HG03457 (cell line): ENCODE results near the gene MDM2.
A peak's percentile ranks its signal among the peaks of the same experiment; 100 is the strongest.

ENCODE experiments used
- ATAC-seq: cut with Tn5 transposase; IDR thresholded peaks from one replicate; pipeline ENCODE4 v1.9.1; 2021; ENCODE audit warnings: moderate number of reproducible peaks; ENCODE audit not compliant: unreplicated experiment

MDM2 gene

DNA sequence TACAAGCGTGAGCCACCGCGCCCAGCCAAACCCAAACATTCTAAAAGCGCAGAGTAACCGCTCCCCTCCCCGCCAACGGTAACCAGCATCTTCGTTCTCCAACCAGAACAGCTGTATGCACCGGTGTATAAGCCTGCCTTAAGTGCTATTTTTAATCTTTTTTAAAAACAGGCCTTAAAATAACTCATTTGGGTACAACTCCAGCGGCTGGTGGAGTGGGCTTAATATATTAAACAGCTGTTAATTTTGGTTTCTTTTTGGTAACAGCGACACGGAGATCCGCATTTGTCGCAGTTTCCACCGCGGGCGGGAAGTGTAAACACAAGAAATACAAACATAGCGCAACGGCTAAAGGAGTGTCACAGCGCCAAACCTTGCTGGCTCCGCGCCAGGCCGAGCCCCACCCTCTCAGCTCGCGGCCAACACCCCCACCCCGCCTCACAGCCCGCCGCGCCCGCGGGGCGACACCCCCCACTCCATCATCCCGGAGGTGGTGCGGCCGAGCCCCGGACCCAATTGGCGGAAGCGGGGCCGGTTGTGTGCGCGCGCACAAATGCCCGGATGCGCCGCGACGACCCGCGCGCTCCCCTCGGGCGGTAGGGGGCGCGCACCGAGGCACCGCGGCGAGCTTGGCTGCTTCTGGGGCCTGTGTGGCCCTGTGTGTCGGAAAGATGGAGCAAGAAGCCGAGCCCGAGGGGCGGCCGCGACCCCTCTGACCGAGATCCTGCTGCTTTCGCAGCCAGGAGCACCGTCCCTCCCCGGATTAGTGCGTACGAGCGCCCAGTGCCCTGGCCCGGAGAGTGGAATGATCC, at the start of gene MDM2:
Gene MDM2 (plus strand): TSS at position 602 of the 812 bp plus-strand sequence. CDS start 301 bp downstream, outside the sequence.
- ATAC-seq: peak; percentile 59

DNA sequence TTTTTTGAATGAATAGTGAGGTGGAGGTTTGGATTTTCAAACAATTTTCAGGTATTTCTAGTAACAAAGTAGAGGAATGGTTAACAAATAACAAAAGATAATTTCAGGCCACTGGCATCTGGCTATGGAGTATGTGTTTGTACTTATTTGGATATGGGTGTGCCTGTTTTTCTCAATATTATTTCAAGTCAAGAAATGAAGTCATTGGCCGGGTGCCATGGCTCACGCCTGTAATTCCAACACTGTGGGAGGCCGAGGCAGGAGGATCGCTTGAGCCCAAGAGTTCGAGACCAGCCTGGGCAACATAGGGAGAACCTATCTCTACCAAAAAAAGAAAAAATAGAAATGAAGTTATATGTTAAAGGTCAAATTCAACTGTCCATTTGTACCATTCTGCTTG, 48.1 kb upstream of the MDM2 start:
- ATAC-seq: no peak

DNA sequence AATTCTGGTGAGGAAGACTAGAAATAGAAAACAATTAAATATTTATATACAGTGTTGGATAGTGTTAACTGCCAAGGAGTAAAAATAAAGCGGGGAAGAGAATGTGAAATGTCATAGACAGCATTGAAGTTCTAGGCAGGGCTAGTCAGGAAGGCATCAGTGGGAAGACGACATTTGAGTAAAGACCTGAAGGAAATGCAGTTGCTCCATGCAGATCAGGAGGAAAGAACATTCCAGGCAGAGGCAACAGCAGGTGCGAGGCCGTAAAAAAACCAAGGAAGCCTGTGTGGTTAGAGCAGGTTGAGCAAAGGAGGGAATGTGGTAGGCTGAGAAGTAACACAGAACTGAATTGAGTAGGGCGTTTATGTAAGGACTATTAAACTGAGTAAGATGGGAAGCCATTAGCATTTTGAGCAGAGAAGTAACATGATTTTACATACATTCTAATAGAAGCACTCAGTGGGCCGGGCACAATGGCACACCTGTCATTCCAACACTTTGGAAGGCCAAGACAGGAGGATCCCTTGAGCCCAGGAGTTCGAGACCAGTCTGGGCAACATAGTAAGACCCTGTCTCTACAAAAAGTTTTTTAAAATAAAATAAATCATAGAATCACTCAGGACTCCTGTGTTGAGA, 47.1 kb upstream of the MDM2 start:
- no peak for ATAC-seq

DNA sequence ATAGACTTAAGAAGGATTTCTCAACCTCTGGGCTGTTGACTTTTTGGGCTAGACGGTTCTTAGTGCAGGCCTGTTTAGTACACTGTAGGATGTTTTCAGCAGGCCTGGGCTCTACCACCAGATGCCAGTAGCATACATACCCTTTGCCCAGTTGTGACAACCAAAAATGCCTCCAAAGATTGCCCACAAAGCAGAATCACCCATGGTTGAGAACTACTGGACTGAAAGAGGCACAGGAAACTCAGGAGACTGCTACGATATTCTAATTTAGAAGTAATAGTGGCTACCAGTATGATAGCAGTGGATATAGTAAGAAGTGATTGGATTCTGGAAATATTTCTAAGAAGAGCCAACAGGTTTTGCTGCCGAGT, 46.5 kb upstream of the MDM2 start:
- ATAC-seq: no peak

DNA sequence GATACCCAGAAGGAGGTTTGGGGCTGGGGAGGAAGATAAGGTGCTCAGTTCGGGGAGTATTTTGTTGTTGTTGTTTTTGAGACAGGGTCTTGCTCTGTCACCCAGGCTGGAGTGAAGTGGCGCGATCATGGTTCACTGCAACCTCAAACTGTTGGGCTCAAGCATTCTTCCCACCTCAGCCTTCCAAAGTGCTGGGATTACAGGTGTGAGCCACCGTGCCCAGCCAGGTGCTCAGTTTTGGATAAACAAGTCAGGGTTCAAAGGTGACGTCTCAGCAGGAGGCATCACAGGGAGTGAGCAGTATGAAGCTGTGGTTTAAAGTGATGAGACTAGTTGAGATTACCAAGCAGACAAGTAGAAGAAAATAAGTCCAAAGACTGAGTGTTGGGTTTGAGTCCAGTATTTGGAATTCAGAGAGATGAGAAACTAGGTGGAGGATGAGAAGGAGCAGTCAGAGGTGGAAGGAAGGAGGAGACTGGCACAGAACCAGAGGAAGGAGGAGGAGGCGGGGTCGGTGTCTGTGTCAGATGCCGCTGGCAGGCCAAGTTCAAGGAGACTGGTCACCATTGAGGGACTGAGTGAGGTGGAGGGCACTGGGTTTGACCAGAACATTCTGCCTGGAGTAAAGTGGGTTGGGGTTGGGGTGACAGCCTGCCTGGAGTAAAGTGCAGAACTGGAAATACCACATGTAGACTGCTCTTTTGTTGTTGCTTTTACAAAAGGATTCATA, 45.9 kb upstream of the MDM2 start:
- ATAC-seq: no peak

DNA sequence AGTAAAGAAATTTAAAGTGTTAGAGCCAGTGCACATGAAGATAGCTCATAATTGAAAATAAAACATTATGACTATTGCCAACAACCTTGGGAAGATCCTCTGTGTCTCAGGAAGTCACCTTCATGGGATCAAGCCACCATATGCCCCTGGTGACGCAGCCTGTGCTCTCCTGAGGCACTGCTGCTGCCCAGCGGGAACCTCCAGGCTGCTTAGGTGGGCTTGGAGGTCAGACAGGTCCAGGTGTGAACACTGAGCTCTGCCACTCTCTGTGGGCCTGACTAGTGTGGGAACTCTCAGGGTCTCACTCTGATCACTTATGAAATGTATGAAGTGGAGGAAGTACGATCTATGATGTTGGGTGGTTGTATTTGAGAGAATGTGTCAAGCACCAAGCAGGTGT, 45.3 kb upstream of the MDM2 start:
- no peak for ATAC-seq

DNA sequence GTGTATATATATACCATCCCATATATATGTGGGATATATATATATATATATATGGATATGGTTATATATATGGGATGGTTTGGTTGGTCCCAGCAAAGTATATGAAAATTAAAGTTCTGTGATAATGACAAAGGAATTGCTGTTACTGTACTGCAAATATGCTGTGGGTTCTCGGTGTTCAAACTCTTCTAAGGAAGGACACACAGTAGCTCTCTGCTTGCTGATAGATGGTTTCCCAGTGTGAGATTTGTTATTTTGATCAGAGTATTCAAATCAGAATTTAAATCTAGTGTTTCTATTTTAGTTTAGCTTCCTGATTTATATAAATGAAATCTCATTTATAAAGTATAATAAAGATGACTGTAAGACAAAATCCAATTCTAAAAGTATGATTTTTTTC, 42.3 kb upstream of the MDM2 start:
- ATAC-seq: no peak

DNA sequence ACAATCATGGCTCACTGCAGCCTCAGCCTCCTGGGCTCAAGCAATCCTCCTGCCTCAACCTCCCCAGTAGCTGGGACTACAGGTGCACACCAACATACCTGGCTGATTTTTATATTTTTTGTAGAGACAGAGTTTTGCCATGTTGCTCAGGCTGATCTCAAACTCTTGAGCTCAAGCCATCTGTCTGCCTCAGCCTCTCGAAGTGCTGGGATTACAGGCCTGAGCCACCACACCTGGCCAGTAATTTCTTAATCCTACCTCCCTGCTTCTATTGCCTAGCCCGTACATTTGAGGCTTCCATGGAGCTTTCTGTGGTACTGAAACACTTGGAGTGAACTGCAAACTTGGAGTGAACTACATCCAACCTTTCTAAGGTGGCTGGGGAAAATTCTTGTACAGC, 41.3 kb upstream of the MDM2 start:
- no peak for ATAC-seq

DNA sequence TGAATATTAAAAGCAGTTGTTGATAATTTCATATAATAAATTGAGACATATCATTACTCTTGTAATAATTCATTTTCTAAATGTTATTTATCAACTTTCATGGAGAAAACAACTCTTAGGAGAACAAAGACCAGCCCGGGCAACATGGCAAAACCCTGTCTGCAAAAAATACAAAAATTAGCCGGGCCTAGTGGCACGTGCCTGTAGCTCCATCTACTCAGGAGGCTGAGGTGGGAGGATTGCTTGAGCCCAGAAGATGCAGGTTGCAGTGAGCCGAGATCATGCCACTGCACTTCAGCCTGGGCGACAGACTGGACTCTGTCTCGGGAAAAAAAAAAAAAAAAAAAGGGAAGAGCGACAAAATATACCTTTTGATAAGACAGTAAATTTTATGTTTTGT, 40.8 kb upstream of the MDM2 start:
- no peak for ATAC-seq

DNA sequence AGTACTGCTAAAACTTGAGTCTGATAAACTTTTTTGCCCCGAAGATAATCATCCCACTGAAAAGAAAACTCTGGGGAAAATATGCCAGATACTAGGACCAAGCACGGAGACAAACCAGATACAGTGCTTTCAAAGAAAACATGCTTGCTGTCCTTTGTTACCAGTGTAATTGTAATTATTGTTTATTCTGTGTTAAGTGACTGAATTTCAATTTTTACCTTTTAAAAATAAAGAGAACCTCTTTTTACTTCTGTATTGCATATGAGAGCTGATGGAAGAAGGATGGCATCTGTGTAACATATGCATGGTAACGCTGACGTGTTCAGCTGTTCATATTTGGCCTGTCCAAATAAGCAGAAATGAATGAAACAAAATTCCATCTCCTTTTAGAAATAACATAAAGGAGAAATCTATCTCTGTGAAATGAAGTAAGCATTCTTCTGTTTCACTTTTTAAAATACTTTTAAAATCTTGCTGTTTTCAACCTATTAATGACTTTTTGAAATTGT, 39.5 kb upstream of the MDM2 start:
- ATAC-seq: no peak

DNA sequence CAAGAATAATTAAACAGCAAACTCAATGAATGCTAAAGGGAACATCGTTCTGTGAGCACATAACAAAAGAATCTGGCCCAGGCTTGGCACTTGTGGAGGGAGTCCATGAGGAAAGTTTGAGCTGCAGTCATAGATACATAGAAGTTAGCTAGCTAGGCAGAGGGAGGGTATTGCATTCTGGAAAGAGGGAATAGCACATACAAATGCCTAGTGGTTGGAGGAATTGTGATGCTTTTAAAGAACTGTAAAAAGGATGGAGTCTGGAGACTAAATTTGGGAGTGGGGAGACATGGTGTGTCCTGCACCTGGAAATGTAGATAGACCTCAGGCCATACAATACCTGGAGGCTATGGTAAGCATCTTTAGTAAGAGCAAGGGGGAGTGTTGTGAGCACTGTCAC, 38.0 kb upstream of the MDM2 start:
- ATAC-seq: no peak

DNA sequence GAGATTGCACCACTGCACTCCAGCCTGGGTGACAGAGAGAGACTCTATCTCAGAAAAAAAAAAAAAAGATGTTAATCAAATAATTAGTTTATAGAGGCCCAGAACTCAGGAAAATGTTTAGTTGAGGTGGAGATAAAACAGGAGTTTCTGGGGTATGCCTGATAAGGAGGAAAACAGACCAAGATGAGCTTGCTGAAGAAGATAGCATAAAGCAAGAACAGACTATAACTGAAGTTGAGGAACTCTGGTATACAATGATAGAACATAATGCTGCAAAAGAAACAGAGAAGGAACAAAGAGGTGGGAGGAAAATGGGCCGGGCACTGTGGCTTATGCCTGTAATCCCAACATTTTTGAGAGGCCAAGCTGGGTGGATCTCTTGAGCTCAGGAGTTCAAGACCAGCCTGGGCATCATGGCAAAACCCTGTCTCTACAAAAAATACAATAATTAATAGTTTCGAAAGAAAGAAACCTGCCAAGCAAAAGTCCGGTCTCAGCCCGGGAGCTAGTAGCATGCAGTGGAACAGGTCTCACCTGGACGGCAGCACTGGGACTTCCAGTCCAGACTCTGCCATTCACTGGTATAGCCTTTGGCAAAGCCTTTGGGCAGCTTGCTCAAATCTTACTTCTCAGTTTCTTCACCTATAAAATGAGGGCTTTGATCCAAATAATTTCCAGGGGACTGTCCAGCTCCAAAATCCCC, 36.6 kb upstream of the MDM2 start:
- ATAC-seq: no peak

DNA sequence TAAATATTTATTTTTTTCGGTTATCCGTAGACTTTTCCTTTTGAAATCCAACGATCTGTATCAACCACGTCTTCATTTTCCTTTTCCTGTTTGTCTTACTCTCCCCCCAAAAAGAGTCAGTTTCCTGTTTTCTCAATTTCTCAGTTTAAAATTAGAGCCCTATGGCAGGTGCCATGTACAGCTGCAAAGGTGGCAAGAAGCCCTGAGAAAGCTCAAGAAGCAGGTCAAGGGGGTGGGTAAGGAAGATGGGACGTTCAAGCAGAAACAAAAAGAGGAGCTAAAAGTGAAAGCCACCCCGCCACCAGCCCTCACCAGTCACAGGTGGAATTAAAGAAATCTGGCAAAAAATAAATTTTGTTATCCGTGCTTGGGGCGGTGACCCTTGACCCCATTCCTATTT, 35.3 kb upstream of the MDM2 start:
- no peak for ATAC-seq

DNA sequence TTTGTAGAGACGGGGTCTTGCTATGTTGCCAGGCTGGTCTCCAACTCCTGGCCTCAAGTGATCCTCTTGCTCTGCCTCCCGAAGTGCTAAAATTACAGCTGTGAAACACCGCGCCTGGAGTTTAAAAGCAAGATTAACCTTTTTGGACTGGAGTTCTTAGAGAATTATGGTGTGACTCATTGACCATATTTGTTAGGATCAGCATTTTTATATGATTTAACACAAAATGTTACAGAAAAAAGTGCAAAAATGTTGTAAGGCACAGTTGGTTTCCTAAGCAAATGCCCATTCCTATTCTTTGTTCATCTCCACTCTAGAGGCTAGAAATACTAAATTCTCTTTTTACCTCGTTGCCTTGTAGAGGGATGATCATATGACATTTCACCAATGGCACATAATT, 34.4 kb upstream of the MDM2 start:
- ATAC-seq: no peak

DNA sequence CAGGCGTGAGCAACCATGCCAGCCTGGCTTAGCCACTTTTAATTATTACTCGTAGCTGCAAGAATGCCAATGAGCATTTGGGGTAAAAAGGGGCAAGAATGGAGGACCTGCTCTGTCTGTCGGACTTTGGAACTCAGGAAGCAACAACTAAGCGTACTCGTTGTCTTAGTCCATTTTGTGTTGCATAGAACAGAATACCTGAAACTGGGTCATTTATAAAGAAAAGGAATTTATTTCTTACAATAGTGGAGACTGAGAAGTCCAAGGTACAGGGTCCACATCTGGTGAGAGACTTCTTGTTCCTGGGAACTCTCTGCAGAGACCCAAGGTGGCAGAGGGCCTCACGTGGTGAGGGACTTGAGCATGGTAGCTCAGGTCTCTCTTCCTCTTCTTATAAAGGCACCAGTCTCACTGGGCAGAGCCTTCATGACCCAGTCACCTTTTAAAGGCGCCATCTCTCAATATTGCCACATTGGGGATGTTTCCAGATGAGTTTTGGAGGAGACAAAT, 32.8 kb upstream of the MDM2 start:
- no peak for ATAC-seq

DNA sequence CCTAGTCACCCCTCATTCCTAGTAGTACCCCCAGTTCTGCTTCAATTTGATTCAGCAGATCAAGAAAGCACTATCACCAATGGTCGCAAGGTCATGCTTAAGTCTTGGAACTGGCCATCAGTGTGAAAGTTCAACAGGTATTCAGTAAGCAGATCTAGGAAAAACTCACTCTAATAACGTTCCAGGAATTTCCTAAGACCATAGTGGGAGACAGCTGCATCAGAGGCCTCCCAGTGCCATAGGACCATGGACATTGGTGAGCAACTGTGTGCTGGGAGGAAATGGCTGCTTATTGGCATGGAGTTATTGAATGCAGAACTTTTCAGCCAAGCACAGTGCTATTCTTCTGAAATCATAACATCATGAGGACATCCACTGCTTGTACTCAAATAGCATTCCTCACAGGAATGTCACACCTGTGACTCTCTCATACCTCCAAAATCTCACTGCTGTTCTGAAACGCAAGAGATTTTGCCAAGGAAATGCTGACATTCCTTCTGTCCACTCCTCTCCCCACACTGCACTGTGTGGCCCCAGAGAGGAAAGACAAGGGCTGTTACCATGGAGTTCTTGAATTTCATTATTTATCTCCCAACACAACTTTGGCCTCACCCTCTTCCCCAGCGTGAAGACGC, 30.9 kb upstream of the MDM2 start:
- no peak for ATAC-seq

DNA sequence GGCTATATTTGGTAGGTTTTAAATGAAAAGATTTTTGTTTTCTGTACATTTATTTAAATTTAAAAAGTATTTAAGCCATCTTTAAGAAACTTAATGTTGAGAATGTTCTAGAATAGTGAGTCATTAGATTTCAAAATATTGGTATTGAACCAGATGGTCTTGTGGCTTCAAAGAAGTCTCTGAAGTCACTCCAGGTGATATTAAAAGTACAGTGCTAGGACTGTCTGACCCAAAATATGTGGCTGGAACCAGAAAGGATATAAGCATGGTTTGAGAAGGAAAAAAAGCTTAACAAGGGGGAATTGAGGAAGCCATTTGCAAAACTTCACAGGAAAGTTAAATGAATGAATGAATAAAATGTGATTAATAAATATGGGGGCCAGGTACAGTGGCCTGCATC, 28.7 kb upstream of the MDM2 start:
- ATAC-seq: no peak

DNA sequence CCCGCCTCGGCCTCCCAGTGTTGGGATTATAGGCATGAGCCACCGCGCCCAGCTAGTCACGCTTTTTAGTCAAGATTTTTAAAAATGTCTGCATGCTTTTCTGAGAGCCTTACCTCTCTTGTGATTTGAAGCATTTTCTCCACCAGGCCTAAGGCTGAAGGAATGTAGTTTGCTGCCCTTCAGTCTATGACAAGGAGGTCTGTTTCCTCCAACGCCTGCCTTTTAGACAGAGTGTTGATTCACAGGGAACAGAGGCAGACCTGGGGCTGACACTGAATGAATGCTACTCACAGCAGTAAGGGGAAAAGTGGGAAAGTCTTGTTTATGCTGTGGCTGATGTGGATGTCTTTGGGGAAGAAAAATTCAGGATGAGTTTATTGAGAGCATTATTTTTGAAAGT, 27.2 kb upstream of the MDM2 start:
- no peak for ATAC-seq

DNA sequence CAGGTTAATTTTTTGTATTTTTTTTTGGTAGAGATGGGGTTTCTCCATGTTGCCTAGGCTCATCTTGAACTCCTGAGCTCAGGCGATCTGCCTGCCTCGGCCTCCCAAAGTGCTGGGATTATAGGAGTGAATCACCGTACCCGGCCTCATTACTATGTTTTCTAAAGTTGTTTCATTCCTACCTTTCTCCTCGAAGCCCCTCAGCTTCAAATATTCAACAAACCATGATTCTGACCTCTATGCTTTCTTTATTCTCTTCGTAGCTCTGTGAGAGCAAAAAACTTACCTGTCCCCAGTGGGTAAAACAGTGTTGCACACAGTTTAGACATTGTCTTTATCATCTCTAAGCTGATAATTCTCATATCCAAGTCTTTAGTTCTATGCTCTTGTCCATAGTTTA, 26.2 kb upstream of the MDM2 start:
- no peak for ATAC-seq

DNA sequence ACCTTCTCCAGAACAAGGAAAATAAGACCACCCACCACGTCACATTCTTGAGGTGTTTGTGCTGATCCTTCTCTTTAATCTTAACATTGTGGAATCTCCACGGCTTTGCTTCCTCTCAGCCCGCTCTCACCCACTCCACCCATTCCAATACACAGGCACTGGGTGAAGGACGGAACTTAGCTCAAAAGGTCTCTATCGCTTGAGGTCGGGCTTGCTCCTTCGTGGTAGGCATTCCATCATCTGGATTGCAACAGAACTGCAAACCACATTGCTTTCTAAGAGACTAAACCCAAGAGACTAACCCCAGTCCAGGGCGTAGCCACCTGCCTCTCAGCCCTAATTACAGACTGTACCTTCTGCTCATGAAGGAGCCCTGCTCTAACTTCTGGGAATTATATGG, 24.0 kb upstream of the MDM2 start:
- ATAC-seq: no peak

DNA sequence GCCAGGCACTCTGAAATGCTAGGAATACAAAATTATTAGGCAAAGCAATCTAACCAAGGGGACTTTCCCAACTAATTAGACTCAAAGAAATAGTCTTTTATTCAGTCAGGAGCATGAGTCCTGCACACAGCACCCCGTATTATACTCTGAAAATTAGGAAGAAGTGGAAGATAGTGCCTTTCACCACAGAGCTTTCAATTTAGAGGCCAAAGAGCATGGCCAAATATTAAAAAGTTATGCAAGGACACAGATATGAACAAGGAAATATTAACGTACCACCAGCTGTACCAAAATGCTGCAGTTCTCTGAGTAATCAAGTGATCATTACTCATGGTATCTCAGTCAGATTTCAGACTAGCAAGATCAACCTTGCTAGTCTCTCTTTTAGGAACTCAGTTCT, 22.6 kb upstream of the MDM2 start:
- no peak for ATAC-seq
